ENCODE measurements around the gene FAM162B.
A peak's percentile ranks its signal among the peaks of the same experiment; 100 is the strongest.
"Not testable (repeated sequence)": the region's sequence is repeated elsewhere in the genome, so short reads cannot be mapped to it uniquely, and the experiment has no call there.

Gene FAM162B
- total RNA-seq: 0 to 0.33 (median 0) reads per million in 17 experiments

- peak in 3 of 4 experiments; percentile 1 to 20 (median 1) for DNase-seq
Observed at GRCh38 chr6:116764961-116765841, at the start of gene FAM162B. FAM162B (minus strand) TSS chr6:116765719; CDS start chr6:116765576, 143 bp downstream.

DNA sequence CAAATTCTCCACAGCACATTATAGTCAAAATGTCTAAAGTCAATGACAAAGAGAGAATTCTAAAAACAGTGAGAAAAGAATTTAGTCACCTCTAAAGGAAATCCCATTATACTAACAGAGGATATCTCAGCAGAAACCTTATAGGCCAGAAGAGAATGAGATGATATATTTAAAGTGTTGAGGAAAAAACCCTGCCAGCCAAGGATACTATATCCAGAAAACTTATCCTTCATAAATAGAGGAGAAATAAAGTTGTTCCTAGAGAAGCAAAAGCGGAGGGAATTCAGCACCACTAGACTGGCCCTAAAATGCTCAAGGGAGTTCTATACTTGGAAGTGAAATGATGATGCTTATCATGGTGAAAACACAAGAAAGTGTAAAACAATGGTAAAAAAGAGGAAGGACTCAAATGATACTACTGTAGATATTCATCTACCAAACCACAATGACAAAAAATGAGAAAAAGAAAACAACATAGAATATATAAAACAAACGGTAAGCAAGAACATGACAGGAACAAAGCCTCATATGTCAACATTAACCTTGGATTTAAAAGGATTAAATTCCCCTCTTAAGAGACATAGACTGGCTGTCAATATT lies 46.6 kb upstream of the FAM162B start:
- DNase-seq: no peak

DNA sequence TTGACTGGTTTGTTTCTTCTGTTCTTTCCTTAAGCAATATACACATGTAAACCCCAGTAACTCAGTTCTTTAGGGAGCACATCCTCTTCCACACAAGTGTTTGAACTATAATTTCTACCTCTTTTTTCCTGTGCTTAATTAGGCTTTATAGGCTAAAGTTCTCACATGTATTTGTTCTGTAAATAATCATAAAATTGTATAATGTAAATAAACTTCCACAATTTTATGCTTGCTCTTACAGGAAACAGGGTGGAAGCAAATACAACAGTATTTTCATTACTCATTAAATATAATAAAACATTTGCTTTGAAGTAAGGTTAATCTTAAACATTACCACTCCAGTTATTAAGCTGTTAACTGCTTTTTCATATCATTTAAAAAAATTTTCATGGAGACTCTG lies 36.5 kb upstream of the FAM162B start:
- no peak for DNase-seq

DNA sequence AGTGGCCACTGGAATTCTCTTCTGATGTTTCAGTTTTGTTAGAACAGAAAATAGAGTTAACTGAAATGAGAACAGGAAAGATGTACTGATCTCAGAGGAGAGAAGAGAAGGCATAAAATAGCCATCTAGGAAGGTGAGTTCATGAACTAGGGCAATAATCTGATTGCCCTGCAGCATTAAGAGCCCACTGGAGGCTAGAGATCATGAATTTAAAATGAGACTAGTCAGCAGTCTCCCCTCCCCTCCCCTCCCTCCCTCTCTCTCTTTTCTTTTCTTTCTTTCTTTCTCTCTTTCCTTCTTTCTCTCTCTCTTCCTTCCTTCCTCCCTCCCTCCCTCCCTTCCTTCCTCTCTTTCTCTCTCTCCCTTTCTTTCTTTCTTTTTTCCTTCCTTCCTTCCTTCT lies 34.4 kb upstream of the FAM162B start:
- no peak for DNase-seq

- no peak for DNase-seq
Observed at GRCh38 chr6:116797585-116797984, 32.1 kb upstream of the FAM162B start.

- no peak for DNase-seq
Observed at GRCh38 chr6:116793224-116793623, 27.7 kb upstream of the FAM162B start.

DNA sequence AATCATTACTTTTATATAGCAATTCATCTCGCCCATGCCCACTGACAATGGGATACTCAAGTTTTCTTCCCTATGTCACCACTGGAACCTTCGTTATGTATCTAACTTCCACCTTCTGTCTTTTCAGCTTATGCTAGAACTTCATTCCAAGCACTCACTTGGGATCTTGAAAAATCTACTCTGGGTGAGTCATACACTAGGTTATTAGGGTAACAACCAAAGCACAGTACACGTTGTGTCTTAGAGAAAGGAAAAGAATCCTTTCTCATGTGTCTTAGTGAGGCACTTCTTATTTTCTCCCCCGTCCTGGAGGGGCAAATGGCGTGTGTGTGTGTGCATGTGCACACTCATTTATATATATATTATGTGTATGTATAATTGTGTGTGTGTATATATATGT lies 18.3 kb upstream of the FAM162B start:
- no peak for DNase-seq

GRCh38 chr6:116779573-116780164 lies 14.2 kb upstream of the FAM162B start:
- DNase-seq: peak; percentile 7 to 63 (median 43)

DNA sequence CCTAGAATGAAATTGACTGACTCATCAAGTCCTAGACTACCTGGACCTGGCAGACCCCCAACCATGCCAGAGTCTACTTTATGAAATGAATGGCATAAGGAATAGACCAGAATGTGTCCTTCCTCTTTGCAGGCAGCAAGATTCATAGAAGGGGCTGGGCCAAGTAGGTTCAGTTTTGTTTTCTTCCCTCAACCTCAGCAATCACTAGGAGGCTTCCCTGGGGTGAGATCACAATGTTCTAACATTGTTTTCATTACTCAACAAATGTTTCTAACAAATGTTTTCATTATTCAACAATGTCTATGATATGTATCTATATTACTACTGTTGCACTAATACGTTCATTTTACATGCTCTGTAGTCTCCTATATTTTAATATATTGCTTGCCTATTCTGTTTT lies 8.4 kb upstream of the FAM162B start:
- no peak for DNase-seq

GRCh38 chr6:116772450-116772849 lies 6.9 kb upstream of the FAM162B start:
- DNase-seq: no peak

DNA sequence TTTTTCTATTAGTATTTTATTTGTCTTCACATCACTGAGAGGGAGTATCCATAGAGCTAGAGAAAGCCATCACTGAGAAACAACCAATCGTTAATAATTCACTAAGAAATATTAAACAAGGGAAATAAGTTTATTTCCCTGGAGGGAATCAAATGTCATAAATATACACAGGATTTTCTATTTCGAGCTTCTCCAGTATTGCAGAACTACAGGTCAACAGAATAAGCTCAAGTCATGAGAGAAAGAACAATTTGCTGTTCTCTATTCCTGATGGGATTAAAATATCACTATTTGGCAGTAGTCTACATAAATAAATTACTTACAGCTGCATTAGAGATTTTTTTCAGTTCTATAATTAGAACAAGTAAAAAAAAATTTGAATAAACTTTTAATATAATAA lies 2.2 kb upstream of the FAM162B start:
- DNase-seq: no peak

DNA sequence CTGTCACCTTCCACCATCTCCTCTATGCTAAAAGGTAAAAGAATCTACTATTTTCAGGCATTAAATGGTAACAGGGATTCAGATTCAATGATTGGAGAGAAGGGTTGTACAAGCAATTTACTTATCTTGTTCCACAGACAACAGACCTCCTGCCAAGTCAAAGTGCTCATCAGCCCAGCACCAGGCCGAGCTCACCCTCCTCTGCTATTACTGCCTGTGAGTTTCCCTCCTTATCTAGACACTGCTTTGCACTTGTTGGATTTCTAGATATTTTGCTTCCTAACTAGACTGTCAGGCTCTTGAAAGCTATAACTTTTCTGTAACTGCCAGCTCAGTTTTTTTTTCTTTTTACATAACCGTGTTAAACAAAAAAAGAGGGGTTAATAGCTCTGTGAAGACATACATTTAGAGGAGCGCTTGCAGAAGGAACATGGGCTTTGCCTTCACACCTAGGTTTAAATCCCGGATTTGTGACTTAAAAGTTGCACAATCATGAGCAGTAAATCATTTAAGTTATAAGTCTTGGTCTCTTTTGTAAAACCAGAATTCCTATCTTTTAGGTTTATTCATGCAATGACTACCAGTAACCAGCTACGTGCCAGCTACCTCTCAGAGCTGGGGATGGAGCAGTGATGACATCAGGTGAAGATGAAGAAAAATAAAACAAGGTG lies 1.1 kb upstream of the FAM162B start:
- no peak for DNase-seq

GRCh38 chr6:116764629-116764960 lies 924 bp downstream of the FAM162B start:
- DNase-seq: no peak

DNA sequence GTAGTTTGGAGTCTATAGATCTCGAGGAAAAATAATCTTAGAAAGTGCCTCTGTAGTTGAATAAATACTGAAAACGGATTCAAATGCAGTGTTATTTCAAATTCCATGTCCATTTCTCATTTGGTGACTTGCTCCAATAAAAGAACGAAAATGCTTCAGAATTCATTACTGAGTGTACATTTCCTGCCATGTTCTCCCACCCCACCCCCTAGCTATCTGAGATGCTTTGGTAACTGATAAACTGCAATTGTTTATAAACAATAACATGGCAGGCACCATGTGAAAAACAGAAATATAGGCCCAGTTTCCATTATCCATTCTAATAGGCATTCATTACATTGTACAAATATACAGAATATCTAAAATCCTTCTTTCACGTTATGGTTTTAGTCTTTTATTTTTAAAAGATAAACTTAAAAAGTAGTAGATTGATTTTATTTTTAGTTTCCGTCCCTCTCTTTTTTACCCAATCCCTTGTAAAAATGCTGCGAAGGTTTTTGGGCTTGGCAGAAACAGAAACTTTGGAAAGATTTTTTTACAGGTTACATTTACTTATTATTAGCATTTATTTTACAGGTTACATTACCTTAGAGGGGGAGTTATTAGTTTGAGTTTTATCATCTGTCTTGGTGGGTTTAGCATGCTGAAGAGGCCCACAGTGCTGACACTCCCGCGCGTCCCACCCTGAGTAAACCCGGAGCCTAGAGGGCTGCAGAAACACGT lies 1.5 kb downstream of the FAM162B start:
- no peak for DNase-seq

- no peak for DNase-seq
Observed at GRCh38 chr6:116763048-116763447, 2.5 kb downstream of the FAM162B start.

GRCh38 chr6:116762235-116762634 lies 3.3 kb downstream of the FAM162B start:
- no peak for DNase-seq

DNA sequence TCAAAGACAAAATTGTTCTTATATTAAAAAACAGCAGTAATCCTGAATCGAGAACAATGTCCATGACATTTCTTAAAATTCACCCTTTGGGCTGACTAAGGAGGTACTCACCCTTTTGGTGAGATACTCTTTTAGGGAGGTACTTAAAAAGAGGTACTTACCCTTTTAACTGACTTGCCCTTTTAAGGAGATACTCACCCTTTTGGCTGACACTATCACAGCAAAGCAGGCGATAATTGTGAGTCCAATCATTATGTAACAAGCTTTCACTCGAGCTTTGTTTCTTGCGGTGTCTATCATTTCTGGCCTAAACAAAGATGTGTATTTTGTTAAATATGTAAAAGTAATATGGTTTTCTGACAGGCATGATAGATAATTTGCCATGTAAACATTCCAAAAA lies 3.7 kb downstream of the FAM162B start:
- peak in 1 of 4 experiments; percentile 1 for DNase-seq

DNA sequence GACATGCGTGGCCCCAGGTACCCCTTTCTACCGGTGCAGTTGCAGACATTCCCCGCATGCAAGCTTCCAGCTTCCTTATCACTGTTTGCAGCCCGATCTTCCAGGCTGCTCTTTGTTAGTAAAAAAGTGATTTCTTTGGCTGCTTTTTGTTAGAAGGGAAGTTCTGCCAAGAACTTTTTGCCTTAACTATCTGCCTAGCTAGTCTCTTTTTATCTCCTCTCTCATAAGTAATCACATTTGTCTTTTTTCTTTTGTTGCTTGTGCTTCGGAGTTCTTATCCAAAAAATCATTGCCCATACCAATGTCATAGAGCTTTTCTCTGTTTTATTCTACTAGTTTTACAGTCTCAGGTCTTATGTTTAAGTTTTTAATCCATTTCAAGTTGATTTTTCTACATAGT lies 20.3 kb downstream of the FAM162B start:
- no peak for DNase-seq

DNA sequence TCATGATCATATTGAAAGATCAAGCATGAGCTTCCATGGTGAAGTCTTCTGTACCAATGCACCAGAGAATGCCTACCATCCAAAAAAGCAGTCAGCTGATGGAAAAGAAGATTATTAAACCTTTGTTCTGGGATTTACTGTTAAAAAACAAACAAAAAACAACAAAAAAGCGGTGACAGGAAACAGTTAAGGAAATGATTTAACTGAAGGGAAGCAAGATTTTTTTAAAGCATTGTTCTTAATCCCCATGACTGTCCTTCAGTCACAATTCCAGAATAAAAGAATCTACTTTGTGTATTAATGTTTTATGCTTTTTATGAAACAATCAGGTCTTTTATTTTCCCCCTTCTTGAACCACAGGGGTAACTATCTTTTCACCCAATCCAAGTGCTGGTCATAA lies 23.9 kb downstream of the FAM162B start:
- no peak for DNase-seq

DNA sequence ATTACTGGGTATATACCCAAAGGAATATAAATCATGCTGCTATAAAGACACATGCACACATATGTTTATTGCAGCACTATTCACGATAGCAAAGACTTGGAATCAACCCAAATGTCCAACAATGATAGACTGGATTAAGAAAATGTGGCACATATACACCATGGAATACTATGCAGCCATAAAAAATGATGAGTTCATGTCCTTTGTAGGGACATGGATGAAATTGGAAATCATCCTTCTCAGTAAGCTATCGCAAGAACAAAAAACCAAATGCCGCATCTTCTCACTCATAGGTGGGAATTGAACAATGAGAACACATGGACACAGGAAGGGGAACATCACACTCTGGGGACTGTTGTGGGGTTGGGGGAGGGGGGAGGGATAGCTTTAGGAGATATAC lies 25.0 kb downstream of the FAM162B start:
- DNase-seq: not testable (repeated sequence)

DNA sequence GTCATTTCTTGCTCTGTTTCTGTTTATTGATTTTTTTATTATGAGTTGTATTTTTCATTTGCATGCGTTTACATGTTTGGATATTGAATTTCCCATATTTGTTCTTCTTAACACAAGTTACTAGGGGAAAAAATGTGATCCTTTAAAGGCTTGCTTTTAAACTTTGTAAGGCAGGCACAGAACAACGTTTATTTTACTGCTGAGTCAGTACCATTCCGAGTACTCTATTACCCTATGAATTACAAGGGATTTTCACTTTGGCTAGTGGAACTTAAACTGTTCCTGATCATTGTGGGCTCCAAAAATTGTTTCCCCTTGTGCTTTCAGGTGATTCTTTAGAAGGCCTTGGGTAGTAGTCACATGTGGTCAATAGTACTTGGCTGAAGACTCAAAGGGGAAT lies 28.5 kb downstream of the FAM162B start:
- no peak for DNase-seq

- no peak for DNase-seq
Observed at GRCh38 chr6:116730513-116730912, 35.0 kb downstream of the FAM162B start.

DNA sequence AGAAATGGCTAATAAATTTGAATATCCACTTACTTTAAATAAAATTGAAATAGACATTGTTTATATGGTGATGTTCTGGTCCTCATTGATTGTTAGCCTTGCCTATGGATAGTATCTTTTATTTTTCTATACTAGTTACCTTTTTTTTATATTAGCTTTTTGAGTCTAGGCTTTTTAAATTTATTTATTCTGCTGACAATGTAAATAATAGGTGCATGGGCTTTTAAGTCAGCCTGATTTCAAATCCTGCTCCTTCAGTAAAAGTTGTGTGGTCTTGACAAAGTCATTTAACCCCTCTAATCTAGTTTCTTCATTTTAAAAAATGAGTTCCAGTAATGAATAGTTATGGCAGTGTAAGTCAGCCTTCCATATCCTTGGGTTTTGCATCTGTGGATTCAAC lies 38.6 kb downstream of the FAM162B start:
- DNase-seq: no peak

All from suppressor macrophage (primary cell).